GM12873 (cell line): ENCODE measurements around the gene TRAF7.

Source experiments
- TF ChIP-seq, protein P1 (sequence below): IDR thresholded peaks from 2 replicates; pipeline ENCODE4 v1.5.1; 2012; ENCODE audit warnings: low read depth, mild to moderate bottlenecking, moderate library complexity, low read length, control low read depth; ENCODE audit not compliant: insufficient read depth; ENCODE audit errors: missing control alignments

Gene TRAF7

DNA sequence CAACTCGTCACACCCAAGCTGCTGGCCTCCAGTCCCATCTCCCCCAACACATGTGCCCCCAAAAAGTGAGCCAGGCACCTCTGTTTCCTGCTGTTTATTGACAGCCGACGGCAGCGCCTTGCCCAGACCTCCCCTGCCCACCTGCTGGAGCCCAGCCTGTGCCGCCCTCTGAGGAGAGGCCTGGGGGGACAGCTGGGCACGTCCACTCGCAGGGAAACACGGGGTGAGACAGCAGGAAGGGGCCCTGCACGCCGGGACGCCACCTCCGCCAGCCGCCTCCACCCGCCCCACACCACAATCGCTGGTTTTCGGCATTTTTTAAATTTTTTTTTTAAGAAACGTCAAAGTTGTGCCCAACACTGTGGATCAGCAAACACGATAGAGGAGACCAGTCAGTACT is 21.5 kb downstream of the TRAF7 start:
- TF ChIP-seq, protein P1, sequence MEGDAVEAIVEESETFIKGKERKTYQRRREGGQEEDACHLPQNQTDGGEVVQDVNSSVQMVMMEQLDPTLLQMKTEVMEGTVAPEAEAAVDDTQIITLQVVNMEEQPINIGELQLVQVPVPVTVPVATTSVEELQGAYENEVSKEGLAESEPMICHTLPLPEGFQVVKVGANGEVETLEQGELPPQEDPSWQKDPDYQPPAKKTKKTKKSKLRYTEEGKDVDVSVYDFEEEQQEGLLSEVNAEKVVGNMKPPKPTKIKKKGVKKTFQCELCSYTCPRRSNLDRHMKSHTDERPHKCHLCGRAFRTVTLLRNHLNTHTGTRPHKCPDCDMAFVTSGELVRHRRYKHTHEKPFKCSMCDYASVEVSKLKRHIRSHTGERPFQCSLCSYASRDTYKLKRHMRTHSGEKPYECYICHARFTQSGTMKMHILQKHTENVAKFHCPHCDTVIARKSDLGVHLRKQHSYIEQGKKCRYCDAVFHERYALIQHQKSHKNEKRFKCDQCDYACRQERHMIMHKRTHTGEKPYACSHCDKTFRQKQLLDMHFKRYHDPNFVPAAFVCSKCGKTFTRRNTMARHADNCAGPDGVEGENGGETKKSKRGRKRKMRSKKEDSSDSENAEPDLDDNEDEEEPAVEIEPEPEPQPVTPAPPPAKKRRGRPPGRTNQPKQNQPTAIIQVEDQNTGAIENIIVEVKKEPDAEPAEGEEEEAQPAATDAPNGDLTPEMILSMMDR: no peak

DNA sequence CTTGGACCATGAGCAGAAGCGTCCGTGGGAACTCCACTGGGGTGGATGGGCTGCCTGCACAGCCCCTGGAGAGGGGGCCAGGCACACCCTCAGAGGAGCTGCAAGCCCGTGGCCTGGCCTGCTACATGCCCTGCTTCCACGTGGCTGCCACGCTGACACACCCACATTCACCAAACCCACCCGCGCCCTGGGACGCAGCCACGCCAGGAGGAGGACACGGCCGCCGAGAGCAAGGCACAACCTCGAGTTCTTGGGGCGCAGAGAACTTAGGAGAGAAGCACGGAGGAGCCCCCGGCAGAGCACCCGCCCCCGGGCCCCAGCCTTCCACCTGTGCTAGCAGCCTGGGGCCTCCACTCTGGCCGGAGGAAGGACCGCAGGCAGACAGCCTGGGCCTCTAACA is 22.0 kb downstream of the TRAF7 start:
- TF ChIP-seq, protein P1: no peak

DNA sequence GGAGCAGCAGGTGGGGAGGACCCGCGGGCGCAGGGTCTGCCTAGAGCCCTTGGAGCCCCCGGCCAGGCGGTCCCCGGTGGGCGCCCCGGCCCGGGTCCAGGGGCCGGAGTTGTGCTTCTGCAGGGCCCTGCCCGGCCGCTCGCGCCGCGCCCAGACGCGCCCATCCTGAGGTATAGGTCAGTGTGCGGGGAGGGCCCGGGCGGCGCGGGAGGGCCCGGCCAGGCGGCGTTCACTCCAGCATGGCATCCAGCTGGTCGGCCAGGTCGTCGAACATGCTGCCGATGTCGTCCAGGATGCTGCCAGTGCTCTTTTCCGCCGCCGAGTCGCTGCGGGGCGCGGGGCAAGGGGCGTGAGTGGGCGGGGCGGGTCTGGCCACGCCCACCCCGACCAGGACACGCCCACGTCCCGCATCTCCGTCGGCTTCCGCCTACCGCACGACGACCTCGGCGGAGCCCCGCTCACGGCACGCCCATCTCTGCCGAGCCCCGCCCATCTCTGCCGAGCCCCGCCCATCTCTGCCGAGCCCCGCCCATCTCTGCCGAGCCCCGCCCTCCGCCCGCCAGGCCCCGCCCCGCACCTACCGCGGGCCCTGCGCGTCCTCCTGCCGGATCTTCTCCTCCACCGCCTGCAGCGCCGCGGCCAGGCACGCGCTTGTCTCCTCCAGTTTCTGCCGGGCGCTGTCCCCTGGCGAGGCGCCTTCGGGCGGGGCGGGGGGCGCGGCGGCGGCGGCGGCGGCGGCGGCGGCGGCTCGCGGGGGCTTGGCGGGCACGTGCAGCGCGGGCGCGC is 22.9 kb downstream of the TRAF7 start:
- TF ChIP-seq, protein P1: no peak

DNA sequence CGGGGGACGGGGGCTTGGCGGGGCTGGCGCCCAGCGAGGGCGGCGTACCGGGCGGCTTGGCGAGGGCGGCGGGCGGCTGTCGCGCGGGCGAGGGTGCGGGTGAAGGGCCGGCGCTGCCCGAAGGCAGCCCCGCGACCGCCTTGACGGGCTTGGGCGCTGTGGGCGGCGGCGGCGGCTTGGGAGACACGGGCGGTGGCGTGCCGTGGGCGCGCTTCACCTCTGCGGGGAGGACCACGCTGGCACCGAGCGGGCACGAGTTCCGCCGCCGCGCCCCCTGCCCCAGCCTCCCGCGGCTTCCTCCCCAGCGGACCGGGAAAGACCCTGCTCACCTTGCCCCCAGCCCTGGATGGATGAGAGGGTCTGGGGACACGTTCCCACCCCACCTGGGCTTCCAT is 23.5 kb downstream of the TRAF7 start:
- TF ChIP-seq, protein P1: no peak

DNA sequence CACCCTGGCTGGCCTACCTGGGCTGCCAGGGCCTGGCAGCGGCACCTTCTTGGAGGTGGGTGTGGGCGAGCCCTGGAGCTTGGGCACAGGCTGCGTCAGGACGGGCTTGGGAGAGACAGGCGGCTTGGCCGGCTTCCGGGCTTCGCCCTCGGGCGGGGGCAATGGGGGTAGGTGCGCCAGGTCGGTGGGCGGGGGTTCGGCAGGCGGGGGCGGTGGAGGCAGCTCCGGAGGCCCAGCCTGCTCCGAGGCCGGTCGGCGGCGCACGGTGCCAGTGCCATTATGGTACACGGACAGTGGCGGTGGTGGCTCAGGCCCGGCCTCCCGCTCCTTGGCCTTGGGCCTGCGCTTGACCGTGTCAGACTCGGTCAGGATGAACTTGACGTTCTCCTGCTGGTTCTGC is 24.0 kb downstream of the TRAF7 start:
- TF ChIP-seq, protein P1: no peak

DNA sequence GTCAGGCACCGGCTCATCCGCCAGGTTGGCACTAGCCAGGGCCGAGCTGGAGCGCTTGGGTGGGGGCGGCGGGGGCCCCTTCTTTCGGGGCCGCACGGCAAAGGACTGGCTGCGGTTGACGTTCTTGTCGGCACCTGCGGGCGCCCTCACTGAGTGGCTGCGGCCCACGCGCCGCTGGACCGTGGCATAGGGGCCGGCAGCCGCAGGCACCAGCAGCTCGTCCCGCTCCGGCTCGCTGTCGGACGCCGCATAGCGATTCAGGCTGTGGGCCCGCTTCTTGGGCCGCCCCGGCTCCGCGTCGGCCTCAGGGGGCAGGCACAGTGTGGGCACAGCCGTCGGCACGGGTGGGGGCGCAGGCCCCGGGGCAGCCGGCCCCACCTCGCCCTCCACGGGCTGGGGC is 24.9 kb downstream of the TRAF7 start:
- TF ChIP-seq, protein P1: no peak

DNA sequence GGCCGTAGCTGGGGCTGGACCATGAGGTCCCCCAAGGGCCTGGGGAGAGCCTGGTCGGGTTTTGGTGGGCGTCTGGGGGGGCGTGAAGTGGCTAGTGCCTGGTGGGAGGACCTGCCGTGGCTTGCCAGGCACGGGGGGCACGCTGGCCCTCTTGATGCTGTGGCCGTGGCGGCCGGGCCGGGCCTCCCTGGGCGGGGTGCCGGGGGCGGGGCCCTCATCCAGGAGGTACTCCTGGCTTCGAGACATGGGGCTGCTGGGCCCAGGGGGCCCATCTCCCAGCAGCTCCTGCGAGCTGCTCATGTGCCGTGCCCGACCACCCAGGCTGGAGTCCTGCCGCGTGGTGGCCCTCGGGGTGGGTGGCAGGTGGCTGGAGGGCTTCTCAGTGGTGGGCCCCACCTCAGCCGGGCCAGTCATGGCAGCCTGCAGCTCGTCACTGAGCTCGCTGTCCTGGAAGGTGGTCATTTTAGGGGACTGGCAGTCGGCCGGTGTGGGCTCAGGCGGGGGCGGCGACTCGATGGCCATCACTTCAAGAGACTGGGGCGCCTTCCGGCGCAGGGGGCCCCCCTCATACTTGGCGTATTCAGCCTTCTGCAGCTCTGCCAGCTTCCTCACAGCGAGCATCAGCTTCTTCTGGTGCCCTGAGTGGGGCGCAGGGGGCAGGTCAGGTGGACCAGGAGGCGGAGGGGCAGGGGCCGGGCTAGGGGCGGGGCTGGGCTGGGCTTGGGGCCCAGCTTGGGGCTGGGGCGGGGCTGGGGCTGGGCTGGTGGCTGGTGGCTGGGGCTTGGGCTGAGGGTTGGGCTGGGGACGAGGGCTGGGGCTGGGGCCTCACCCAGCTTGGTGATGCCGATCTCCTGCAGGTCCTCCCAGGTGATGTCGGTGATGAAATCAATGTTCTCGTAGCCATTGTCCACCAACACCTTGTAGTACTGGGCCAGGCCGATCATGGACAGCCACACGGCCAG is 25.7 kb downstream of the TRAF7 start:
- TF ChIP-seq, protein P1: no peak
